DOHH2 (cell line): ENCODE measurements around the gene PARD6A.

Experiments used
- CTCF ChIP-seq: fragments of 200-600 bp; sonication (generic); IDR thresholded peaks from one replicate; pipeline ENCODE4 v1.5.1; 2014; ENCODE audit warnings: antibody characterized with exemption, mild to moderate bottlenecking, low read depth, low read length; ENCODE audit not compliant: poor library complexity, severe bottlenecking
- EZH2phosphoT487 ChIP-seq: fragments of 200-600 bp; sonication (generic); IDR thresholded peaks from 2 replicates; pipeline ENCODE4 v1.6.1; 2017; ENCODE audit warnings: borderline replicate concordance, mild to moderate bottlenecking, antibody characterized with exemption, low read length, moderate library complexity, mixed read lengths

- TF ChIP-seq CTCF = no peak
- no peak for TF ChIP-seq EZH2phosphoT487
These were observed 1.9 kb downstream of the PARD6A start for GRCh38 chr16:67662653-67663010.
